Stimulated activated CD4-positive, alpha-beta T cell treated with anti-CD3 and anti-CD28 coated beads, Interleukin-12 subunit alpha, Interleukin-12 subunit beta, amount 100 ng/mL, for 48 hours (primary cell): ENCODE measurements around the gene TLL2.

Source experiments
- DNase-seq, 3 donors: peaks; one replicate each; pipeline ENCODE4 v3.0.0-alpha.2; 2020; ENCODE audit warnings: low read depth in 2 of 3, low spot score in 1 of 3

The TLL2 gene

DNA sequence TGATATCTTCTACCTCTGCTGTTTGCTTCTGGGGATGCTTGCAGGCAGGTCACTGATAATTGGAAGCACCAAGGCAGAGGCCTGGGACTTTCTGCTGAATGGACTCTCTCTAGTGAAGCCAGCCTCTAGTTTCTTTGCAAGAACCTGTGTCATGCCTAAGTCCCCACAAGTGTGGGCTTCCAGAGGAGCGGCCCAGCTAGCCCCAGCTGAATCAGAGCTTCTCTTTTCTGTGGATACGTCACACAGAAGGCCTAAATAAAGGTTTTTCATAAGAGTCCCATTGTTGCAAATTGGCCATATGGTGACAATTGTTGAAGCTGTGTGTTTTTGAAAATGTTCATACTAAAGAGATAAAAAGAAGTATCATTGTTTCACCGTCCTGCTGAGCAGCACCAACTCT is 148.2 kb downstream of the TLL2 start:
- no peak for DNase-seq

DNA sequence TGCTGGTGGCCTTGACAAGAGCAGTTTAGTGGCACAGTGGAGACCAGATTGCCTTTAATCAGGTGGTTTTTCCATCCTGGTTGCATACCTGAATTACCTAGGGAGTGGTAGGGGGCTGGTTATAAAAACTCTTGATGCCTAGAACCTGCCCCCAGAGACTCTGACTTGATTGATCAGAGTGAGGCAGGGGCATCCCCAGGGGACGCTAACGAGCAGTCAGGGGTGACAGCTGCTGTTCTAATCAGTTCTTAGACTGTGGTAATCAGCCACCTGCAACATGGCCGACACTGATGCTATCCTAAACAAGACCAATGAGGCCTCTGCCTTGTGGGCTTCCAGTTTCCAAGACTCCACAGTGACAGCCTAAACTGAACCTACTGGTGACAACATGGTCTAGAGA is 153.0 kb downstream of the TLL2 start:
- no peak for DNase-seq

DNA sequence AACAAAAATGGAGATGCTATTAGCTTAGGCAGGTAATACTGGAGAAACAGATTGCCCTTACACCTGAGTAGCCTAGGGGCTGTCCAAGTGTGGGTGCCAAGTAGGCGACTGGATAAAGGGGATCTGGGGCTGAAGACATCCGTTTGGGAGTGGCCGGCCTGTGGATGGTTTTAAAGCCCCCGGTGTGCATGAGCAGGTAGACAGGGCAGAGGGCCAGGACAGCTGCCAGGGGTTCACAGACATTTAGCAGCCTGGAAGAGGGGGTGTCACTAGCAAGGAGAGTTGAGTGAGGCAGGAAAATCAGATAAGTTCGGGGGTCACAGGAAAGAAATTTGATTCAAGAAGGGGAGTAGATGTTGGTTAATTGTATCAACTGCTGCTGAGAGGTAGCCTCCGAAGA is 153.4 kb downstream of the TLL2 start:
- no peak for DNase-seq

DNA sequence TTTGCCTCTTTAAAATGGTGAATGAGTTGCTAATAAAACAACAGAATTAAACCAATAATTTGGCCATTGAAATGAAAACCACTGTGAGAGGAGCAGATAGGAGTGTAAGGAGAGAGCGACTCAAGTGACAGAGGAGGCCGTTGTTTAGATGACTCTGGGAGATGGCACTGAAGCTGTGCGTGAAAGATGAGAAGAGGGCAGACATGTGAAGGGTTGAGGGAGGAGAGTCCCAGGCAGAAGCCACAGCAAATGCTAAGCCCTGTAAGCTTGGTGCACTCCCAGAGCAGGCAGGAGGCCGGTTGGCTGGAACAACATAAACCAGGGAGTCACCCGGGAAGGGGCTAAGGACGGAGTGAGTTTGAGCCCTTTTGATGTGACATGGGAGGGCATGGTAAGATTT is 154.1 kb downstream of the TLL2 start:
- DNase-seq: no peak

DNA sequence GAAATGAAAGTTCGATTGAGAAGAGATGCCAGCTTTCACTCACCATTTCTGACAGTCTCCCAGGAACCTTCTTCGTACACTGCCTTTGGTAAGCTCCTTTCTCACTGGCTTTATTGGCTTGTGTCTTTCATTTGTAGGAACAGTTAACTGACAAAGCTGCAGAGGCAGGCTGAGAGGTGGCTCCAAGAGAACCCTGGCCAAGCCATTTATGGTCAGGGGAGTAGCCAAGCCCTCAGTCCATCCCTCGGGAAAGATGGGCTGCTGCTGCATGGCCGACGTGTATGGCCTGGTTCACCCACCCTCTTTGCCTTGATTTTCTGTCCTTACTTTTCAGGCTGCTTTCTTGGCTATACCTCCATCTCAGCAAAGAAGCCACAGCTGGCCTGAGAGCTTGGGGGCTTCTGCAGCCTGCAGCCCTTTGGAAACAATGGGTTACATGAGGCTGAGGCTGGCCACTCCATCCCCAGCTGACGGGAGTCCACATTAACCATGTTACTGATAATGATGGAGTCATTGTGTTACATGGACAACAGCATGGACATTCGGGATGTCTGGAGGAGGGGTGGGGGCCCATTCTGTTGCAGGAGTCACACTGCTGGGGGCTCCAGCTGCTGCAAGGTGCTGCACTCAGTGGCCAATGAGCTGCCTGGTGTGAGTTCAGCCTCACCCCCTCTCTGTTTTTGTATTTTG is 154.7 kb downstream of the TLL2 start, which contains the start of gene OPALIN:
TSS of gene OPALIN (minus strand) at position 152 of the 690 bp plus-strand sequence. CDS start at position 46, 106 bp downstream.
- no peak for DNase-seq

DNA sequence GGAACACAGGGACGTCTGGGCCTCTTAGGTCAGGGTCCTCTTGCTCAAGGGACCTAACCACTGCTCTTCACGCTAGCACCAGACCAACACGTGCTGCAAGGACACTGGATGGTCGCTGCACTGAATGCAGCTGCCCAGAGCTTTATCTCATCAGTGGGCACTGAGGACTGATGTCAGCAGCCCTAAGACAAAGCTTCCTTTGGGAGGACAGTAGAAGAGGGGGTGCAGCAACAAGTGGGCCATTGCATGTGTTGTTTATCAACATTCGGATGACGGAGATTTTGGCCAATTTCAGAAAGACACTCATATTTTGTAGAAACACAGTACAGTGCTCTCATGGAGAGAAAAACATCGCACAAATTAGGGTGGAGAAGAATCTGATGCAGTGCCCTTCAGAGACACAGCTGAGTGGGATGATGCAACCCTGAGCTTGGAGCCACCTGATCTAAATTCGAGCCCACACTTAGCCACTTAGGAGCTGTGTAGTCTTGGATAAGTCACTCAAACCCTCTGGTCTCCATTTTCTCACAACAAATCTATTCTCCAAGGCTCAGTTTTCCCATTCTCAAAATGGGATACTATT is 156.6 kb downstream of the TLL2 start:
- no peak for DNase-seq

DNA sequence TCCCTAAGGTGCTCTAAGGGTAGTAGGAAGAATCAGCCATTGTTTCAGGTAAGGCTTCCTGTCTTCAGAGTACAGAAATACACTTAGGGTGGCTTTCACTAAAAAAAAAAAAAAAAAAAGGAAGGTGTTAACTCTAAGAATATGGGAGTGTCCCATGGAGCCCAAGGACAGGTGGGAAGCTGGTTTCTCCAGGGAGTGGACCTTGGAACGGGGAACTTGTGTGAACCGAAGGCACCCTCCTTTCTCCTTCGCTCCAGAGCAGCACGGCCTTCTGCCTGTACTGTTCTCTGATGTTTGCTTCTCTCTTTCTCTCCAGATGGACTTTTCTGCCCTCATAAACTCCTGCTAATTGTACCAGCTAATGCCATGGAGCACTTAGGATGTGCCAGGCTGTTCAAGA is 161.1 kb downstream of the TLL2 start:
- DNase-seq: no peak

DNA sequence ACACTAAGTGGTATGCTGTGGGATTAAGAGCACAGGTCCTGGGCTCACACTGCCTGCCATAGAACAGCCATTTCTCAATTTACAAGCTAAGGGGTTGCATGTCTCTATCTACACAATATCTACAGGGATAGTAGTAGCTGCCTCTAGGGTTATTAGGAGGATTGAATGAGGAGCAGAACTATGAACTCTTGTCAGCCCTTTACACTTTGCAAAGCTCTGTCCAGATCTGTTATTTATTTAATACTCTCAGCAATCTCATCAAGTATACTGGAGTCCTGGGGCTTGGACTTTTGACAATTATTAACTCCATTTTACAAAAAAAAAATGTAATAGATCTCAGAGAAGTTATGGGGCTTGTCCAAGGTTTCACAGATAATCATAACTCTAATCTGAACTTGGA is 161.7 kb downstream of the TLL2 start:
- no peak for DNase-seq

DNA sequence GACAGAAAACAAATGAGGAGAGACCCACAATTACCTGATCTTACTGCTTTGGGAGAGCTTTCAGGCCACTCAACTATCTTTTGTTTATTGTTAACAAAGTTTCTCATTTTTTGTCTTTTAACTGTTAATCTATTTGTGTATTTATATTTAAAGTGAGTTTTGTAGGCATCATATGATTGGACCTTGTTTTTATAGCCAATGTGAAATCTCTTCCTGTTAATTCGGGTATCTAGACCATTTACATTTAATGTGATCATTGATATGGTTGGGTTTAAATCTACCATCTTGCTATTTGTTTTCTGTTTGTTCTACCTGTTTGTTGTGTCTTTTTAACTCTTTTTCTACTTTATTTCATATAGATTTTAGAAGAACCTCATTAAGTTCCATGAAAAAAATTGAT is 167.4 kb downstream of the TLL2 start:
- DNase-seq: no peak

DNA sequence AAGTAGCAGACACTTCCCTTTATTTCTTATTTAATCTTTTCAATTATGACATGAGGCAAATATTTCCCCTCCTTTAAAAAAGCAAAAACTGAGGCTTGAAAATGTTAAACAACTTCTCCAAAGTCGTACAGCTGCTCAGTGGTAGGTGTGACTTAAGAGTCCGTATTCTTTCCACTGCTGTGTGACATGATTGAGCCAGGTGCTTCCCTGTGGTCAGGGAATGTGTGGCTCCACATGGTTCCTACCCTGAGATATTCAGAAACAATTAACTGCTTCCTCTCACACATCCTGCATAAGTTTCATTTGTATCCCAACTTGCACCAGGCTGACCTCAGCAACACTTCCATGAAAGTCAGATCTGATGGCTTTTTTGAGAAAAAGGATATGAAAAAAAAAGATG is 168.5 kb downstream of the TLL2 start:
- DNase-seq: no peak

DNA sequence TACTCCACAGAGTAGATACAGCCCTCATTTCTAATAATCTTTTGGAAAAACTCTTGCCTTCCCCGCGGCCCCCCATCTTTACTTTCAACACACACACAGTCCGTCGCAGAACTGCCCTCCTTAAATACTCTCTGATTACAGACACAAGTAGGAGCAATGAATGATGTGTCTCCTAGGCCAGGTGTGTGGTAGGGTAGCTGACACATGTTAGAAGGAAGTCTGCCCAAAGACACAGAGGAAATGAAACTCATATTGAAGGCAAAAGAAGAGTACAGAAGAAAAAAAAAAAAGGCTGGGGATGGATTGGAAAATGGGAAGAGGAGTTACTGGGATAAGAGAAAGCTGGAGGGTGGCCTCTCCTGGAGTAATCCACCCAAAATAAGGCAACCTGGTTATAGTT is 169.5 kb downstream of the TLL2 start:
- no peak for DNase-seq

DNA sequence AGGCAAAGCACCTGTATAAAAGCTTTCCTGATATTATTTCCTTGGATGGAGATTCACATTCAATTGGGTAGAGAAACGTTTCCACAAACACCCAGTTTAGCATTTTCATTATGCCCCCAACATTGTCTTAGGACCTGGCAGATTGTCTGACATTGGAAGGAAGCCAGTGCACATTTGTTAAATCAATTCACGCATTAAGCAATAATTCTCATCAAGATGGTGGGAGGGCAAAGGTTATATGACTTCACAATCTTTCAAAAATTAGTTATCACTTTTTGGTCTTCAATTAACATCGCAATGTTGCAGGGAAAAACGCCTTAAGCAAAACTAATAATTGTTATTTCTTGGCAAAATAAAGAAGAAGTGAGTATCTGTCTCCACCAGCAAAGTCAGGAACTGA is 171.3 kb downstream of the TLL2 start:
- DNase-seq: no peak

DNA sequence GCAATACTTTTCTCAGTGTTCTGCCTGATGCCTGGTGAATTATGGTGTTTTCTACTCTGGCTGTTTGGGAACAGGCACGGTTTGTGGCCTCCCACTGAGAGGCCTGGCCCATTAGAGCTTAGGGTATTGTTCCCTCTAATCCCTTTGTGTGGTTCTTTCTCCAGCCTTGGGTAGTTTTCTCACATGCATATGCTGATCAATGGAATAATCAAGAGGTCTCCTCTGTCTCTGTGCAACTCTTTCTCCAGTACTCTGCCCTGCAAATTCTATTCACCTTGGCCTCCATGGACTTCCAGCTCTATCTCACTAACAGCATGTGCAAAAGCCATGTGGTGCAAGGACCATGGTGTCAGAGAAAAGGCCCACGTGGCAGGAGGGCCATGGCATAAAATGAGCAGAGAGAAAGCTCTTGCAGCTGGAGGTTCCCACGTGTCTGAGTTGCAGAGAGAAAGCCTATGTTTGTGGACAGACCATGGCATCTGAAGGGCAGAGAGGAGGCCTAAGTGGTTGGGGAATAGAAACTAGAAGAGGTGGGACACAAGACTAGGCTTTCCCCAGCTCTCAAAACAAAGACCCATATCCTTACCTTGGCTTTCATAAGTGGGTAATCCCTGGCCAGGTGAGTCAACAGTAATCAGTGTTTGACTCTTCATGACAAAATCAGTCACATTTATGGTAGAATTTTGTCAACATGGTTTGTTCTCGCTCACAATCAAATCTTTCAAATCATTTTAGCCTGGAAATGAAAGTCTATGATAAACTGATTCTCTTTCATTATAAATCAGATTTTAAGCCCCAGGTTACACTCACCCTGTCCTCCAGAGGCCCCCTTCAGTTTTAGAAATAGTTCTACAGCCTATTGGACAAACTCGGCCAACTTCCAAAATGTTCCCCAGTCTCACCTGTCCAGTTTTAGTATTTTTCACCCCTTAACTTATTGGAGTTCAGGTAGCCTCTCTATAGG is 172.2 kb downstream of the TLL2 start:
- no peak for DNase-seq

DNA sequence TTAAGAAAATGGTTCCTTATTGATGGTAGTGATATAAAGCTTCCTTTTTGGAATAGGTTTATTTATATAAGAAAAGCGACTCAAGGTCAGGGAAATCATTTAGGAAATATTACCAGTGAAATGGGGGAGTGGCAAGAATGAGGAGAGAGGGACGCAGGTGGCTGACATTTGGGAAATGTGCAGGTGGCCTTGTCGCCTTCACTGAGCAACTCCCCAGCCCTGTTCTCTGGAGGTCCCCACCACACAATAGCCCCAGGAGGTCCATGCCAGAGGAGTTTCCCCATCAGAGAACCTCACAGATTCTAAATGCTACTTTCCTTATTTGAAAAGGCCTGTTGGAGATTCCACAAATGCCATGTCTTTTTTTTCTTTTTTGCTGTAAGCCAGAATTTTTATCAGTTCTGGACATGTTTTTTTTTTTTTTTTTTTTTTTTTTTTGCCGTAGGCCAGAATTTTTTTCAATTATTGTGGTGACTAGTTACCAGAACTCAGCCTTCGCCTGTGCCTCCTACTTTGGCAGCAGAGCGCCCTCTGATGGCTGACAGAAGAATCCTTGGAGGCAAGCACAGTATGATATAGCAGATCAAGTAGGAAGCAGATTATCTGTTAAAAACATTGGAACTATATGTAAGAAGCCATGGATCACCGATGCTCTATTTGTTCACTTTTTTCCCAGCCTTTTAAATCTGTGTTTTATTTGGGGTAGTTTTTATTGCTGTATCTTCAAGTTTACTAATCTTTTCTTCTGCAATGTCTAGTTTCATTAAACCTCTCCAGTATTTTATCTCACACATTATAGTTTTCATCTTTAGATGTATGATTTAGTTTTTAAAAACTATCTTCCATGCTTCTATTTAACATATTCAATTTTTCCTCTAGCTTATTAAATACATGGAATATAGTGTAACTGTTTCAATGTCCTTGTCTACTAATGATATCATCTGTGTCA is 173.5 kb downstream of the TLL2 start:
- peak; percentile 34 to 49 (median 43) for DNase-seq

DNA sequence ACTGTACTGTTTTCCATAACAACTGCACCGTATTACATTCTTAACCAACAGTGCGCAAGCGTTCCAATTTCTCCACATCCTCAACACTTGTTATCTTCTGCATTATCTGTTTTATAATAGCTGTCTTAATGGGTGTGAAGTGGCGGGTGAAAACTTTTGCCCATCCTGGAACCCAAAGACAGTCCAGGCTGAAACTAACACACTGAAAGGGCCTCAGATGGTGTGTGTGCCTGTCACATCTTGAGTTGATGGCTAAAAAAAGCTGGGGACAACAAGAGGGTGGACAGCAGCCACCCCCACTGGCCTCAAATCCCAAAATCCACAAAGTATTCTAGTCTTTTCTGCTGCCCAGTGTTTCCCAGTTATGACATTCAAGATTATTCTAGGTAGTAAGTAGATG is 174.3 kb downstream of the TLL2 start:
- DNase-seq: no peak

DNA sequence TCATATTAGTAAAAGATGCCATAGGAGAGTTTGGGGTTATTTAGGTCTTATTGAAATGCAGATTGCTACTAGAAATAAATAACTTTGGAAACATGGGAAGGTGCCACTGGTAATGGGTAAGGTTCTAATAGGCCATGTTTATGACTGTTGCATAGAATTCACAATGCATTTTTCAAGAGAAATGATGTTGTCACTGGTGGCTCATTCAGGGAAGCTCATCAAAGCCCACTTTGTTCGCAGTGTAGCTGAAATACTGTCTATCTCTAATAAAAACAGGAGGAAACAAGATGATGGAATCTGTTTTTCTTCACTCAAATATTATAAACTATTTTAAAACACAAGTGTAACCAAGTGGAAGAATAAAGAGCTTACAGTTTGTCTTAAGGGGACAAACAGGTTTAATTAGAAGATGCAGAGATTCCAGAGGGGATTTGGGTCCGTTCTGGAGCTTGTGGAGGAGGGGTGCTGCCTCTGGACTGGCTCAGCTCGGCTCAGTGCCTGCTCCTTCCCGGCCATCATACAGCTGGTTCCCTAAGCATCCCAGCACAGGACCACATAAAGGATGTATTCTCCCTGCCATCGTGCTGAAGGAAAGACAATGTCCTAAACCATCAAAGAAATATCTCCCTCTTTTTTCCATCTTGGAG is 175.3 kb downstream of the TLL2 start:
- DNase-seq: no peak

DNA sequence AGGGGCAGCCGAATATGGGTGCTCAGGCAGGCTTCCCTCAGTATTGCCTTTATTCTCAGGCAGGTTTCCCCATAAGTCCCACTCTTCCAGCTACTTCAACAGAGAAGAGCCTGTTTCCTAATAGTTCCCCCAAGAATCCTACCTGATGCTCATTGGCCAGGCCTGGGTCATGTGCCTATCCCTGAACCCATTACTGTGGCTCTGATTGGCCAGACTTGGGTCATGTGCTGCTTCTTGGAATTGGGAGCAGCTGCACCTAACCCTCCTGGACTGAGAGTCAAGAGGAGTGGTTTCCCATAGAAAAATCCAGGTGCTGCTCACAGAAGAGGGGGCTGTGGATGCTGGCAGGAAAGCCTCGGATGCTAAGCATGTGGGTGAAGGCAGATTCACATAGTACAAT is 176.6 kb downstream of the TLL2 start:
- DNase-seq: no peak

DNA sequence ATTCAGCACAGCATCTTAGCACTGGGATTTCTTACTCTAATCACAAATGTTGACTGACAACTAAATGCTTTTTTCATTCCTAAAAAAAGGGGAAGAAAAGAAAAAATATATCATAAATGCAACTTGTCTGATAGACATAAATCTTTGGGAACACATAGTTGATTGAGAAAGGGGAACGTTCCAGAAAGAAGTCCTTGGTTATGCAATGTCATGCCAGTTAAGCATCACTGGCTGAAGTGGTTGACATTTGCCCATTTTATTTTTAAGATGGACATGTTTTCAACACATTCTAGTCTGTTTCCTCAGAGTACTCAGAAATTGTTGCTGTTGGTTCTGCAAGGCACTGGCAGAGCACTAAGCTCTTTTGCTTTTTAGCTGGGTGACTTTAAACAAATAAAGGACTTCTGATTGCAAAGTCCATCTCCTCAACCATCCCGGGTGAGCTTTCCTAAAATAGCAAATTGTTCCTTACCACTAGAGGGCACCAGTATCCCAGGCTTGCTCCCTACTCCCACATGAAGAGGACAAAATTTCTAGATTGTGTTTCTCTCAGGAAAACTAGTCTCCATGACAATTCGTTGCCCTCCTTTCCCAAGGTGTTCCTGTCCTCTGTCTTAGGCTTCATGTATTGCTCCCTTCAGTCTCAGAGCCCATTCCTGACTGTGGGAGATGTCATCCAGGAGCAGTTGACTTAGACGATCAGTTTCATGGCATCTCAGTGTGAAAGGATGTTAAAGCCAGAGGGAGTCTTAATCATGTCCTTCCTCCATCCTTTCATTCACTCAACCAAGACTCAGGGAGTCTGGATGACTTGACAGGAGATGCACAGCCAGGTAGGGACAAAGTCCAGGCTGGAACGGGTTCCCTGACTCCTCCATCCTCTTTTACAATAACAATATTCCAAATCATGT is 178.9 kb downstream of the TLL2 start:
- peak in 1 of 3 donors; percentile 7 for DNase-seq

DNA sequence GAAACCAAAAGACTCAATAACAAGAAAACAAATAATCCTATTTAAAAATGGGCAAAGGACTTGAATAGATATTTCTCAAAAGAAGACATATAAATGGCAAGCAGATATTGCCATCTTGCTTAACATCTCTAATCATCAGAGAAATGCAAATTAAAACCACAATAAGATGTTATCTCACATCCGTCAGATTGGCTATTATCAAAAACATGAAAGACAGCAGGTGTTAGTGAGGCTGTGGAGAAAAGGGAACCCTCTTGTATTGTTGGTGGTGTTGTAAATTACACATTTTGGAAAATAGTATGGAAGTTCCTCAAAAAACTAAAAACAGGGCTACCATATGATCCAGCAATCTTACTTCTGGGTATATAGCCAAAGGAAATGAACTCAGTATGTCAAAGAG is 180.6 kb downstream of the TLL2 start:
- no peak for DNase-seq
